Tibial artery (tissue), 4 donors: ENCODE data around the gene TMPRSS9.
"Not testable (repeated sequence)": the region's sequence is repeated elsewhere in the genome, so short reads cannot be mapped to it uniquely, and the experiment has no call there.

Experiments used
- DNase-seq, 2 donors: peaks; one replicate each; pipeline ENCODE4 v3.0.0-alpha.2; 2019
- H3K27ac ChIP-seq, 2 donors: fragments of 200-600 bp; sonication (generic) in 1 of 2; 1 replicate in 1 of 2; 2 replicates in 1 of 2; pipeline ENCODE4 v1.5.1; 2018 to 2019; ENCODE audit warnings: mild to moderate bottlenecking in 1 of 2
- H3K27me3 ChIP-seq, 2 donors: fragments of 200-600 bp; sonication (generic) in 1 of 2; one replicate each; pipeline versions ENCODE4 v1.5.1 to v1.6.0; 2016 to 2019
- H3K36me3 ChIP-seq, 3 donors: fragments of 200-600 bp; sonication (generic) in 2 of 3; one replicate each; pipeline ENCODE4 v1.5.1; 2016 to 2019; ENCODE audit warnings: mild to moderate bottlenecking in 2 of 3
- H3K4me1 ChIP-seq, 4 donors: fragments of 200-600 bp; sonication (generic) in 2 of 4; 1 replicate in 3 of 4; 2 replicates in 1 of 4; pipeline ENCODE4 v1.5.1; 2016 to 2019
- H3K4me3 ChIP-seq, 2 donors: fragments of 200-600 bp; sonication (generic) in 1 of 2; 1 replicate in 1 of 2; 2 replicates in 1 of 2; pipeline ENCODE4 v1.5.1; 2018 to 2019; ENCODE audit warnings: mild to moderate bottlenecking in 2 of 2
- H3K9me3 ChIP-seq, 3 donors: fragments of 200-600 bp; sonication (generic) in 1 of 3; one replicate each; pipeline ENCODE4 v1.5.1; 2016 to 2019
- intact Hi-C: fragments of 100-400 bp; cut with DNase I; formaldehyde crosslinking; loops from one replicate; pipeline ENCODE4 v1.15.0; 2023; ENCODE audit warnings: low total_unique reads
- TF ChIP-seq, protein P1 (sequence below), 2 experiments: fragments of 200-600 bp in 1 of 2; fragments of 450-650 bp in 1 of 2; IDR thresholded peaks; one replicate each; pipeline ENCODE4 v1.5.1; 2017 to 2019; ENCODE audit warnings: antibody characterized with exemption in 2 of 2, mild to moderate bottlenecking in 1 of 2, moderate library complexity in 1 of 2

Gene TMPRSS9

DNA sequence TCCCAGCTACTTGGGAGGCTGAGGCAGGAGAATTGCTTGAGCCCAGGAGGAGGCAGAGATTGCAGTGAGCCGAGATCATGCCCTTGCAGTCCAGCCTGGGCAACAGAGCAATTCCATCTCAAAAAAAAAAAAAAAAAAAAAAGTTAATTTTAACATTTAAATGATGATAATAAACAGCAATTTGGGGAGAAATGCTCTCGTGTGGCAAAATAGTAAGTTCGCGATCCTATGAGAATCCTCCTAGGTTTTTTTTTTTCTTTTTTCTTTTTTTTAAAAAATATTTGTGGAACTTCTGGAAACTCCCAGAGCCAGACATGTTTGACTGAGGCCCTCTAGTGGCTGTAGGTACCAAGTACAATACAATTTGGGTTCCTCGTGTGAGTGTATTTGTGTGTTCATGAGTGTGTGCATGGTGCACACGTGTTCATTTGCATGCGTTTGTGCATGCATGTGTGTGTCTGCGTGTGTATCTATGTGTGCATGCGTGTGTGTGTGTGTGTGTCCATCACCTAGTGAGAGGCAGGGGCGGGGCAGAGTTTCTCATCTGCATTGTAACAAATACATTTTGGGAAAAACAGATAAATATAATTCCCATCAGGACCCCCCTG is 31.2 kb downstream of the TMPRSS9 start:
- Histone ChIP-seq H3K36me3 (no peaks in the 10 kb centered on the region), H3K27me3 (peaks cover 0 to 29% of the 10 kb centered on the region in 2 donors), H3K9me3 (no peaks in the 10 kb centered on the region), H3K27ac (no peak overlapping the region), H3K4me1 (peaks cover 0 to 11% (median 0%) of the 10 kb centered on the region in 4 donors), H3K4me3 (no peak overlapping the region)
- intact Hi-C loops: loop anchor here (5.0 kb wide), 2 partner anchors 154 to 239 kb away; partner anchors contain the start of genes AP3D1, PLEKHJ1 and SF3A2
- no peak for DNase-seq
- TF ChIP-seq, protein P1, sequence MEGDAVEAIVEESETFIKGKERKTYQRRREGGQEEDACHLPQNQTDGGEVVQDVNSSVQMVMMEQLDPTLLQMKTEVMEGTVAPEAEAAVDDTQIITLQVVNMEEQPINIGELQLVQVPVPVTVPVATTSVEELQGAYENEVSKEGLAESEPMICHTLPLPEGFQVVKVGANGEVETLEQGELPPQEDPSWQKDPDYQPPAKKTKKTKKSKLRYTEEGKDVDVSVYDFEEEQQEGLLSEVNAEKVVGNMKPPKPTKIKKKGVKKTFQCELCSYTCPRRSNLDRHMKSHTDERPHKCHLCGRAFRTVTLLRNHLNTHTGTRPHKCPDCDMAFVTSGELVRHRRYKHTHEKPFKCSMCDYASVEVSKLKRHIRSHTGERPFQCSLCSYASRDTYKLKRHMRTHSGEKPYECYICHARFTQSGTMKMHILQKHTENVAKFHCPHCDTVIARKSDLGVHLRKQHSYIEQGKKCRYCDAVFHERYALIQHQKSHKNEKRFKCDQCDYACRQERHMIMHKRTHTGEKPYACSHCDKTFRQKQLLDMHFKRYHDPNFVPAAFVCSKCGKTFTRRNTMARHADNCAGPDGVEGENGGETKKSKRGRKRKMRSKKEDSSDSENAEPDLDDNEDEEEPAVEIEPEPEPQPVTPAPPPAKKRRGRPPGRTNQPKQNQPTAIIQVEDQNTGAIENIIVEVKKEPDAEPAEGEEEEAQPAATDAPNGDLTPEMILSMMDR (IDR thresholded peaks at IDR 0.05): peak; percentile 72 to 75

DNA sequence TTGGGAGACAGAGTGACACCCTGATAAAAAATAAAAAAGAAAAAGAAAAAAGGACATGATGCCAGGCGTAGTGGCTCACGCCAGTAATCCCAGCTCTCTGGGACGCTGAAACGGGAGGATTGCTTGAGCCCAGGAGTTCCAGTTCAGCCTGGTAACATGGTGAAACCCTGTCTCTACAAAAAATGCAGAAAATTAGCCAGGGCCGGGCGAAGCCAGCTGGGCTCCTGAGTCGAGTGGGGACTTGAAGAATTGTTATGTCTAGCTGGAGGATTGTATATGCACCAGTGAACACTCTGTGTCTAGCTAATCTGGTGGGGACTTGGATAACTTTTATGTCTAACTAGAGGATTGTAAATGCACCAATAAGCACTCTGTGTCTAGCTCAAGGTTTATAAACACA is 32.3 kb downstream of the TMPRSS9 start:
- TF ChIP-seq, protein P1 (IDR thresholded peaks at IDR 0.05): no peak
- Histone ChIP-seq H3K4me1 (peaks cover 0 to 11% (median 0%) of the 10 kb centered on the region in 4 donors), H3K4me3 (no peak overlapping the region), H3K27ac (no peak overlapping the region), H3K9me3 (no peaks in the 10 kb centered on the region), H3K27me3 (peaks cover 0 to 24% of the 10 kb centered on the region in 2 donors), H3K36me3 (no peaks in the 10 kb centered on the region)
- DNase-seq: no peak
- intact Hi-C loops: loop anchor here (5.0 kb wide), 2 partner anchors 155 to 240 kb away; partner anchors contain the start of genes AP3D1, PLEKHJ1 and SF3A2

DNA sequence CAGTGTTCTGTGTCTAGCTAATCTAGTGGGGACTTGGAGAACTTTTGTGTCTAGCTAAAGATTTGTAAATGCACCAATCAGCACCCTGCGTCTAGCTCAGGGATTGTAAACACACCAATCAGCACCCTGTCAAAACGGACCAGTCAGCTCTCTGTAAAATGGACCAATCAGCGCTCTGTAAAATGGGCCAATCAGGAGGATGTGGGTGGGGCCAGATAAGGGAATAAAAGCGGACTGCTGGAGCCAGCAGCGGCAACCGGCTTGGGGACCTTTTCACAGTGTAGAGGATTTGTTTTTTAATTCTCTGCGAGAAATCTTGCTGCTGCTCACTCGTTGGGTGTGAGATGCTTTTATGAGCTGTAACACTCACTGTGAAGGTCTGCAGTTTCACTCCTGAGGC is 32.8 kb downstream of the TMPRSS9 start:
- not testable (repeated sequence) for H3K27ac ChIP-seq, H3K9me3 ChIP-seq, H3K4me3 ChIP-seq, DNase-seq, H3K36me3 ChIP-seq
- peaks cover 0 to 11% (median 0%) of the 10 kb centered on the region in 4 donors for H3K4me1 ChIP-seq
- intact Hi-C loops: loop anchor here (5.0 kb wide), 2 partner anchors 156 to 241 kb away; partner anchors contain the start of genes AP3D1, PLEKHJ1 and SF3A2
- H3K27me3 ChIP-seq: peaks cover 0 to 21% of the 10 kb centered on the region in 2 donors

DNA sequence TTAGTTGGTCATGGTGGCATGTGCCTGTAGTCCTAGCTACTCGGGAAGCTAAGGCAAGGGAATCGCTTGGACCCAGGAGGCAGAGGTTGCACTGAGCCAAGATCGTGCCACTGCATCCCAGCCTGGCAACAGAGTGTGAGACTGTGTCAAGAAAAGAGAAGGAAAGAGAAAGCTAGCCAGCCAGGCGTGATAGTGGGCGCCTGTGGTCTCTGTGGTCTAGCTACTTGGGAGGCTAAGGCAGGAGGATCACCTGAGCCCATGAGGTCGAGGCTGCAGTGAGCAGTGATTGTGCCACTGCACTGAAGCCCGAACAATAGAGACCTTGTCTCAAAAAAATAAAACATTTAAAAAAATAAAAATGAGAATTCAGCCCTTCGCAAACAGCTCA is 34.0 kb downstream of the TMPRSS9 start:
- H3K4me1 ChIP-seq: peaks cover 0 to 11% (median 0%) of the 10 kb centered on the region in 4 donors
- TF ChIP-seq, protein P1 (IDR thresholded peaks at IDR 0.05): no peak
- no peak for DNase-seq
- no peaks in the 10 kb centered on the region for H3K9me3 ChIP-seq
- H3K36me3 ChIP-seq: no peaks in the 10 kb centered on the region
- intact Hi-C loops: loop anchor here (5.0 kb wide), 2 partner anchors 157 to 242 kb away; partner anchors contain the start of genes AP3D1, PLEKHJ1 and SF3A2
- peak overlapping the region; percentile 23 to 48 for H3K27ac ChIP-seq
- peaks cover 0 to 18% of the 10 kb centered on the region in 2 donors for H3K27me3 ChIP-seq
- peak overlapping the region; percentile 18 to 29 for H3K4me3 ChIP-seq

DNA sequence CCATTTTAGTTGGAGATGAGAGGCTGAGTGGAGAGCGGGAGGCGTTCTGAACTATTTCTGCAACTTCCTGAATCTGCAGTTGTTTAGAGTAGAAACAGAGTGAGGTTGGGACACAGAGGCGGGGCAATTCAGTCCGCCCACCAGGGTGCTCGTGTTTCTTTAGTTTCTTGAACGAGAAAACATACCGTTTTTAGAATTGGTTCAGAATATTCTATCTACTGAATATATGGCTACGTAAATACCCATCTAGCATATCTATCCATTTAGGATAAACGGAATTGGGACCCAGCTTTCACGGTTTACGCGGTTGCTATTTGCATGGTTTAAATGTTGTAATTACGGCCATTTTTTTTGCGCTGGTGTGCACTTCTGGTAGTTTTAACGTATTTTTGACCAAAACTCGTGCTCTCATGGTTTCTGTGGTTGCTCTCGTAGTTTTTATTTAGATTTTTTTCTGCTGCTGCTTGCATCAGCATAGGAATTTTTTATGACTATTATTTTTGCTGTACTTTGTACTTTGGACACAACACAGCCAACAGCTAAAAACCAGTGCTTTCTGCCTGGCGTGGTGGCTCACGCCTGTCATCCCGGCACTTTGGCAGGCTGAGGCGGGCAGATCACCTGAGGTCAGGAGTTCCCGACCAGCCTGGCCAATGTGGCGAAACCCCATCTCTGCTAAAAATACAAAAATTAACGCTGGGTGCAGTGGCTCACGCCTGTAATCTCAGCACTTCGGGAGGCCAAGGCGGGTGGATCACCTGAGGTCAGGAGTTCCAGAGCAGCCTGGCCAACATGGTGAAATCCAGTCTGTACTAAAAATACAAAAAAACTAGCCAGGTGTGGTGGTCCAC is 34.6 kb downstream of the TMPRSS9 start:
- DNase-seq: no peak
- intact Hi-C loops: loop anchor here (5.0 kb wide), 2 partner anchors 157 to 242 kb away; partner anchors contain the start of genes AP3D1, PLEKHJ1 and SF3A2
- TF ChIP-seq, protein P1 (IDR thresholded peaks at IDR 0.05): no peak

DNA sequence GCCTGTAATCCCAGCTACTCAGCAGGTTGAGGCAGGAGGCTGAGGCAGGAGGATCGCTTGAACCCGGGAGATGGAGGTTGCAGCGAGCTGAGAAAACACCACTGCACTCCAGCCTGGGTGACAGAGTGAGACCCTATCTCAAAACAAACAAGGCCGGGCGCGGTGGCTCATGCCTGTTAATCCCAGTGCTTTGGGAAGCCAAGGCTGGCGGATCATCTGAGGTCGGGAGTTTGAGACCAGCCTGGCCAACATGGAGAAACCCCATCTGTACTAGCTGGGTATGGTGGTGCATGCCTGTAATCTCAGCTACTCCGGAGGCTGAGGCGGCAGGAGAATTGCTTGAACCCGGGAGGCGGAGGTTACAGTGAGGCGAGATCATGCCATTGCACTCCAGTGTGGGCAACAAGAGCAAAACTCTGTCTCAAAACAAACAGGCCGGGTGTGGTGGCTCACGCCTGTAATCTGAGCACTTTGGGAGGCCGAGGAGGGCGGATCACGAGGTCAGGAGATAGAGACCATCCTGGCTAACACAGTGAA is 35.3 kb downstream of the TMPRSS9 start:
- intact Hi-C loops, H3K36me3 ChIP-seq, H3K9me3 ChIP-seq, DNase-seq: not testable (repeated sequence)
- H3K27me3 ChIP-seq: peaks cover 0 to 13% of the 10 kb centered on the region in 2 donors
- peaks cover 0 to 11% (median 0%) of the 10 kb centered on the region in 4 donors for H3K4me1 ChIP-seq
- H3K27ac ChIP-seq: peak overlapping the region; percentile 23 to 48
- peak overlapping the region in 1 of 2 donors; percentile 29 for H3K4me3 ChIP-seq

More for the DNA sequence above, 34.6 kb downstream of the TMPRSS9 start:
- Histone ChIP-seq H3K36me3 (no peaks in the 10 kb centered on the region), H3K27ac (peak overlapping the region; percentile 23 to 48), H3K27me3 (peaks cover 0 to 16% of the 10 kb centered on the region in 2 donors), H3K4me3 (peak overlapping the region; percentile 18 to 29), H3K4me1 (peaks cover 0 to 11% (median 0%) of the 10 kb centered on the region in 4 donors), H3K9me3 (no peaks in the 10 kb centered on the region)

DNA sequence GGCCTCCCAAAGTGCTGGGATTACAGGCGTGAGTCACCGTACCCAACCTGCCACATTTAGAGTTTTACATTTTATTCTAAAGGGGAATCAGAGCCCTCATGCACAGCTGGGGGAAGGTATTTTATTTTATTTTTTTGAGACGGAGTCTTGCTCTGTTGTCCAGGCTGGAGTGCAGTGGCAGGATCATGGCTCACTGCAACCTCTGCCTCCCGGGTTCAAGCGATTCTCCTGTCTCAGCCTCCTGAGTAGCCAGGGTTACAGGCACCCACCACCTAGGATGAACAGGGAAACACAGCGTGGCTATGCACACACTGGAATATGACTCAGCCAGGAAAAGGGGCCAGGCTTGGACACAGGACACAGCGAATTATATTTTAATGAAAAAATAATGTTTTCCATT is 37.1 kb downstream of the TMPRSS9 start:
- DNase-seq, H3K9me3 ChIP-seq, H3K4me3 ChIP-seq, H3K27ac ChIP-seq, H3K36me3 ChIP-seq, intact Hi-C loops: not testable (repeated sequence)
- H3K27me3 ChIP-seq: peaks cover 0 to 13% of the 10 kb centered on the region in 2 donors
- peaks cover 0 to 11% (median 0%) of the 10 kb centered on the region in 4 donors for H3K4me1 ChIP-seq
